OCI-M2 (cell line): ENCODE data around the gene TLX2.
A peak's percentile ranks its signal among the peaks of the same experiment; 100 is the strongest.

Source experiments
- DNase-seq: peaks from one replicate; lab custom pipeline; 2025; ENCODE audit not compliant: unreplicated experiment; lab: John Stamatoyannopoulos, UW

Gene TLX2

DNA sequence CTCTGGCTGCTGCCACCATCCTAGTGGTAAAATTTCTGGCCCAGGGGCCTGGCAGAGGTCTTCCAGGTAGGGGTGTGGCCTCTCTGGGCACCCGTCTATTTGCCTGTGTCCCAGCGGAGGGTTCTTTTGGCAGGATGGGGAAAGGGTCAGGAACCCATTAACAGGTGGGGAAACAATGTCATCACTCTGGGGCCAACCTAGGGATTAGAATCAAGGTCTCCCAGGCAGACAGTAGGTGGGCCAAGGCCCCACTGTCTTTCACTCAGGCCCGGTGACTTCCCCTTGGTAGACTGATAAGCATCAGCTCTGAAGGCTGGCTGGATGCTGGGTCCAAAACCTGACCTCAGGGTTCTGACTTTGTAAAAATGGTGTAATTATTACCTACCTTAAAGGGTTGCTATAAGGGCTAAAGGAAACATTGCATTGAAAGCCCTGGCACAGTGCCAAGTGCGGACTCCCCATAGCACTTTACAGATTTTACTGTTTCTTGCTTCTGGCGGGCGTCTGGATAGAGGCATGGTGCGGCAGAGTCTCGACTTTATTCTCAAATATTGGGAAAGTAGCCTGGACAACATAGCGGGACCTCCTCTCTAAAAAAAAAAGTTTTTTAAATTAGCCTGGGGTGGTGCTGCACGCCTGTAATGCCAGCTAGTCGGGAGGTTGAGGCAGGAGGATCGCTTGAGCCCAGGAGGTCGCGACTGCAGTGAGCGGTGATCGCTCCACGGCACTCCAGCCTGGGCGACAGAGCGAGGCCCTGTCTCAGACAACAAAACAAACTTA, 17.1 kb upstream of the TLX2 start:
- DNase-seq: no peak

DNA sequence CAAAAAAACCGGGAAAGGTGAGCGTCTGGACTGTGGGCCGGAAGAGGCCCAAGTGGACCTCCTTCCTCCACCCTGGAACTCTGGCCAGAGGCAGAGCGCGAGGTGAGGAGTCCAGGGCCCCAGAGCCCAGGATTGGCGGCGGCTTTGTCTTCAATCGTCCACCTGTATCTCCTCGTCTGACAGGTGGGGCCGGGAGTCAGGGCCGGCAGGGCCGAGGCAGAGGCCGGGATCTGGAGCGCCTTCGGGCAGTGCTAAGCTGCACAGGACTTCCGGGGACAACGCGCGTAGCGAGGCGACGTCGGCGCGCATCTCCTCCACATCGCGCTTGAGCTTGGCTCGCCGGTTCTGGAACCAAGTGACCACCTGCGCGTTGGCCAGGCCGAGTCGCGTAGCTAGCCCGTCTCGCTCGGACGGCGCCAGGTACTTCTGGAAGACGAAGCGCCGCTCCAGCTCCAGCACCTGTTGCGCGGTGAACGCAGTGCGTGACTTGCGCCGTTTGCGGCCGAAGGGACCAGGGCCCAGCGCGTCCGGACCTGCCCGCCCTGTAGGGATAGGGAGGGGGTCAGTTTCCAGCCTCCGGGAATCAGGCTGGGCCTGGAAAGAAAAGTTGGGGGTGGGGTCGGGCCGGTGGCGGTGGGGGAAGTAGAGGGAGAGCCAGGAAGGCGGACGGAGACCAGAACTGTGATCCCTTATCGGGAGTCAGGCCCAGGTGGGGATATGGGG, 16.3 kb upstream of the TLX2 start:
- no peak for DNase-seq

DNA sequence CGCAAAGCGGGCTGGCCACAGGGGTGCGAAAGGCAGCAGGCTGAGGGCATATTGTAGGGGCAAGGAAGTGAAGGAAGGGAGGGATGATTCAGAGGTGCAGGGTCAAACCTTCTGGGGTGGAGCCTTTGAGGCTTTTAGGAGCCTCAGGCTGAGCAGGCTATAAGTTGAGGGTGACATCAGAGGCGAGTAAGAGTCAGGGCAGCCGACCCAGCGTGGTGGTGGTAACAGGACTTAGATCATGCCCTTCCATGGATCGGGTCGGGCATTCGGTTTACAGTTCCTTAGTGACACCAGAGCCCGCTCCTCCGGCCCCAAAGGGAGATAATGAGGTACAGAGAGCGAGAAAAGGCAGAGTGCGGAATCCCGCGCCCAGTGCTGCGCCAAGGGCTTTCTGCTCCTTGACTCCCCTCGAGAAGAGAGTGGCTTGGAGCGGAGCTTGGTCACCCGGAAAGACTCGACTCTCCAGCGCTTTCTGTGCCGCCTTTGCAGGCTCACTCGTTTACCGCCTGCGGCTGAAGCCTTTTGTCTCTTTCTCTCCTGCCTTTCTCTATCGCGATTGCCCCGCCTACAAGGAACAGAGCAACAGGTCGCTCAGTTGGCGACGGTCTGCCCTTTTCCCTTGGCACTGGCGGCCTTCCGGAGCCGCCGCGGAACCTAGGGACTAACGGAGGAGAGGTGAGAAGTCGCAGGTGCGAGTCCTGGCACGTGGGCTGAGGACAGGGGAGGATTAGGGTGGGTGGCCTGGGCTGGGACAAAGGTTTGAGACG, 15.6 kb upstream of the TLX2 start:
- no peak for DNase-seq

DNA sequence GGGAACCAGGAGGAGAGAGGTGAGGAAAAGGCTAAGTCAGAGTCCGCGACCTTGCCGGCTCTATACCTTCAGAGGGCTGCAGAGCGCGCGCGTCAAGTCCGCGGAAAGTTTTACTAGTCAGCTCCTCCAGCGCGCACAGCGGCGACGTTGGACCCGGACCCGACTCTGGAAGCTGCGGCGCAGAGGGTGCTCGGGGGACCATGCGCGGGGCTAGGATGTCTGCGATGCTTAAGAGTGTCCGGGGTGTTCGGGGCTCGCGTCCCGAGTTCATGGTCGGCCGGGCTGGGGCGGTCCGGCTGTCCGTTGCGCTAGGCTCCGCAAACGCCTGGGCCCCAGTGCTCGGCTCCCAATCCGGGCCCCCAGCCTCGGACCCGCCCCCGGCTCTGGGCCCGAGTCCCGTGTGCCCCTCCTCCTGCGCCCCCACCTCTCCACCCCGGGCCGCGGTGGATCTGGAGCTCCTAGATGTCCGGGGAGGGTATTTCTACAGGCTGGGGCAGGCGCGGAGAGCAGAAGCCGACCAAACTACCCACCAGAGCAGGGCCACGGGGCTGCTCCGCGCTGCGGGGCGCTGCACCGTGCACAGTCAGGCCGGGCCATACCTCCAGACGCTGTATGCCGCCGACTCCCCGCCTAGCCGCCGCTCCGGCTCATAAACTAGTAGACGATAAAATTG, 14.8 kb upstream of the TLX2 start, which contains the start of gene LBX2:
Gene LBX2 (minus strand): TSS at position 337 of the 673 bp plus-strand sequence. CDS start 66 bp downstream, at position 271.
- no peak for DNase-seq

DNA sequence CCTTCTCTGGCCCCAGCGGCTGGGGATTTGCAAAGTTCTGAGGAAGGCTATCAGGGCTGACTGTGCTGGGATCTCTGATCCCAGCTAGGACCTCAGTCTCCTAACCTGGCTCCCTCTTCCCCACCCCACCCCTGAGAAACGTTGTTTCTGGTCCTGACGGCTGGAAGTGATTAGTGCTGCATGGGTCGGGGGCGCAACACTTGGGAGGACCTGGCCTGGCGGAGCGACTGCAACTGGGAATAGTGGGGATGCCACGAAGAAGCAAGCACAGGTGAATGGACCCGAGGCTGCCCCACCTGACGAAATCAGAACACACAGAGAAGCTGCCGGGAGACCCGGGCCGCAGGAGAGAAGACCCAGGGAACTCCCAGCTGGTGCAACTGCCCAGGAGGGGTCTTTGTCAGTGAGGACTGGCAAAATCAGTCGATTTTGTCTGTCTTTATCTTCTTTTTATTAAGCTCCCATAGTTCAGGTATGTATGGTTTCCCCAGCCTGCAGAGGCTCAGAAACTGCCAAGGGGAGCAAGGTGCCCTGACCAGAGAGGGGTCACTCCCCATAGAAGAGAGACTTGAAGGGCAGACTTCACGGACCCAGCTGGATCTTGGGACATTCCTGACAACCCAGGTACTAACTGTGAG, 14.2 kb upstream of the TLX2 start:
- no peak for DNase-seq

DNA sequence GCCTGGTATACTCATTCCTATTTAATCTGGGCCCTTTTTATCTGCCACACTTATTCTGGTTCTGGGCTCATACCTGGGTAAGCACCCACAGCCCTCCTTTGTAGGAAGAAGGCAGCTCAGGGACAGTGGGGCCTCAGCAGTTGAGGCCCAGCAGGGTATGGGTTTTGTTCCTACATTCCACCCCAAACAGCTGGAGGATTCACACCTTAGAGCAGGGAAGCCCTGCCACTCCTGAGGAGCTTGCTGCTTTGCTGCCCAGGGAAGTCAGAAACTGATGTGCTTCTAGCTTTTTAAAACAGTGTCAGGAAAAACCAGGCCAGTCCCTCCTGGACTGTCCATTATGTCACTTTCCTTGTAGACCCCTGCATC, 13.7 kb upstream of the TLX2 start:
- no peak for DNase-seq

DNA sequence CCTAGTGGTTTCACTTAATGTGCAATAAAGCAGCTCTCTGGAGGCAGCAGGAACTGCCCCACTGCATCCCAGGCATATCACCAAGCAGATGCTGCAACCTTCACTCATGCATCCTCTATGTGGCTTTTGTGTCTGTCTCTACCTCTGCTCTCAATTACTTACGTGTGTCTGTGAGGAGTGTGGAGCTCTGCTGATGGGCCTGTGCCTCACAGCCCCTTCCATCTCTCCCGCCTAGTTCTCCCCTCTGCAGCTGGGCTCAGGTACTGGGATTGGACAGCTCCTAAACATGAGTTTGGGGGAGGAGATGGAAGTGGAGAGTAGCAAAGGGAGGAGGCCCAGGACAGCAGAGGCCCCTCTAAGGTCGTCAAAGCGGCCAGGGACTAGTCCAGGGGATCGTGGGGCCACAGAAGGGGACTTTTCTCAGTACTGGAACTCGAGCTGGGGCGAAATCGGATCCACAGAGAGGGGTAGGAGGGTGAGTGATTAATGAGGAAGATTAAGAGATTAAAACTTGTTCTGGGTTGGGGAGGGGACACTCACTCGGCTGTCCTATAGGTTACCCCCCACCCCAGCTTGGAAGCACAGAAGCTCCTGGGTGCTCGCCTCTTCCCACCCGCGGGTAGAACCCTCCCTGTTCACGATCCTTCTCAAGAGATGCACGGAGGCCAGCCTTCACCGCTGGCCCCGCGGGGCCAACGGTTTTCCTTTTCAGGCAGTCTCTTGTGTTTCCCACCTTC, 12.7 kb upstream of the TLX2 start:
- DNase-seq: no peak

DNA sequence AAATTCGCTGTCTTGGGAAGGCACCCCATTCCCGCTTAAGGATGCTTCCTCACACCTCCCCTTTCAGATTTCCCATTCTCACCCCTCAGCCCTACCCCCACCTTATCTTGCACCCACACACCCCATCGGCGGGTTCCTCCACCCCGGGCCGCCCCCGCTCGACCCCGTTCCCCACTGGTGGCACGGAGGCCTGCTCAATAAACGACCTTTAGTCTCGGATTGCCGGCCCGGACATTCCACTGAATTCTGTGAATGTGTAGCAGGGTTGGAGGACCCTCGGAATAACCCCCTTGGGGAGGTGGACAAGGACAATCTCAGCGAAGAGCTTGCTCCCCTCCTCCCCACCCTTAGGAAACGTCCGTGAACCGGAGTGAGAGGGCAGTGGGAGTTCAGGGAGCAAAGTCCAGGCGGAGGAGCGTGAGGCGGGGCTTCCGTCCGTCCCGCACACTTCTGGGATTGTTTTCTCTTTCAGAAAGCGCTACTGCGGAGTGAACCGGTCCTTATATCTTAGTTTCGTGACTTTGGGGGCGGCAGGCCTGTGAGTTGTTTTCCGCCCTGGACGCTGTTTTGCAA, 12.0 kb upstream of the TLX2 start:
- DNase-seq: no peak

DNA sequence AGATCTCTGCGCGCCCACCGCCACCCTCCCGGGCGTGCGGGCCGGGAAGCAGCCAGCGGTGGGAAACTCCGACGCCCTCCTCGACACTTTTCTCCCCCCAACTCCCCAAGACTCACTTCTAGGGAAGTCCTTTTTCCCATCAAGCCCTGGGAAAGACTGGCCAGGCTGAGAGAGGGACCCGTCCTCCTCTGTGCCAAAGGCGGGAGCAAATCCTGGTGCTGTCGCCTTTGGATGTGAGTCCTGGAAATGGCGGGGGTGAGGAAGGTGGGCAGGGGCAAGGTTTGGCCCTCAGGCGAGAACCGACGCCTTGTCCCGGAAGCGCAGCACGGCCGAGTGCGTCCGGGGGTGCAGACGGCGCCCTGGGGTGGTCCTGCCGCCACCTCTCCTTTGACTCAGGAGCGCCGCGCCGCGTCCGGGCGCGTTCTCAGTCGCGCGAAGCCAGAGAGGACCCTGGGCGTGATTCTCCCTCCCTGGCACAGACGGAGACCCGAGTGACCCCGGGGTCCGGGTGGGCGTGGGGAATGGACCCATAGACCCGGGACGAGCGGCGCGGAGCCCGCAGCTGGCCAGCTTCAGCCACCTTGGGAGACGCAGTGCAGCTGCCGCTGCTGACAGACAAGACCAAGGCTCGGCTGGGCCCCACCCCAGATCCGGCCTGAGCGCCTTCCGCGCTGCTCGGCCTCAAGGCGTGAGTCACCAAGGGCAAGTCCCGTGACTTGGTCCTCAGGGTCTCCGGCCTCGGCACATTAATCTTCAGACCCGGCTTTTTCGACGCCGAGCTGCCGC, 11.3 kb upstream of the TLX2 start:
- DNase-seq: no peak

DNA sequence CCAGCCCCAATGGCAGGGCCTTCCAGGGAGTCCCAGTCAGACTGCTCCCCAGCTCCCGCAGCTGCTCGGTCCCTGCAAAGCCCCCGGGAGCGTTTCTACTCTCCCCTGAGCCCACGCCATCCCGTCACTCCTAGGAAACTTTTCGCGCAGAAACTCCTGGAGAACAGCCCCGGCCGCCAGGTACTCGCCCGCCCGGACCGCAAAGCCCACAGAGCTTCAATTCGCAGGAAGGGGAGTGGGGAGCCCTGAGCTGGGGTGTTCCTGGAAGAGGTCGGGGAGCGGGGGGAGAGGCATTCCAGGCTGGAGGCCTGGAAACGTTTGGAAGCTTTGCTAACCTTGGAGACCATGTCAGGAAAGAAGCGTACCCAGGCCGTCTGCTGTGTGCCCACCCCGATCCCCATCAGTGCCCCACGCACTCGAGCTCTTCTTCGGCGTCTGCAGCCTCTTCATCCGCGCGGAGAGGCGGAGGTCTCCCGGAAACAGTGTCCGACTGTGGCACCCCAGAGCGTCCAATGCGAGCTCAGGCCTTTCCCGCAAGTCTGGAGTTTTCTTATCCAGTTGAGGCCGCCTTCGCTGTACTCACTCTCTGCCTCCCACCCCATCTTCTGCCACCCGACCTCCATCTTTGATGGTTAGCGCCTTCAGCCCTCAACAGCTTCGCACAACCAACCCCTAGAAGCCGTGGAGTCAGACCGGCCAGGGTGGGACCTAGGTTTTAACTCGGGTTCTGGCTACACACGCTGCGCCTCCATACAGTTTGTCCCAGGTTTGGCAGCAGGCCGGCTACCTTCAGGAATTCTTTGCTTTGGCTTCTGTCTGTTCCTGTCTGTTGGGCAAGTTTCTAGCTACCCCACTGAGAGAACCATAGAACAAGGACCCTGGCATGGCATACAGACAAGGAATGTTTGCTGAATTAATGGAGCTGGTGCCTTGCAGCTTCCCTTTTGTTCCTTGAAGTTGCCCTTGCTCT, 10.5 kb upstream of the TLX2 start:
- DNase-seq: no peak

DNA sequence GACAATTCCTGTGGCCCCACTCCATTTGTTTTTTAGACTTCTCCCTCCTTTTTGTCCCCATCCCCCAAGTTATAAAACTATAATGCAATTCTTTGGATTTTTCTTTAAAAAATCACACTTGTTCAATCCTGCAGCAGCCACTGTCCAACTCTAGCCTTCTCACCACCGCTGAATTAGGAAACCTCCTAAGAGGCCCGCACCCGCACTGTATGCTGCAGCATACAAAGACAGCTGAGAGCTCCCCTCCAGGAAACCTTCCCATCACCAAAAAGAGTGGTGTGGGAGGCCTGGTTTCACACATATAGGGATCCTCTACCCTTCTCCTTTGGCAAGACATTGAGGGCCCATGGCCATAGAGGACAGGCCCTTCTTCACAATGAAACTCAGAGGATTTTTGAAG, 9.7 kb upstream of the TLX2 start:
- DNase-seq: no peak

DNA sequence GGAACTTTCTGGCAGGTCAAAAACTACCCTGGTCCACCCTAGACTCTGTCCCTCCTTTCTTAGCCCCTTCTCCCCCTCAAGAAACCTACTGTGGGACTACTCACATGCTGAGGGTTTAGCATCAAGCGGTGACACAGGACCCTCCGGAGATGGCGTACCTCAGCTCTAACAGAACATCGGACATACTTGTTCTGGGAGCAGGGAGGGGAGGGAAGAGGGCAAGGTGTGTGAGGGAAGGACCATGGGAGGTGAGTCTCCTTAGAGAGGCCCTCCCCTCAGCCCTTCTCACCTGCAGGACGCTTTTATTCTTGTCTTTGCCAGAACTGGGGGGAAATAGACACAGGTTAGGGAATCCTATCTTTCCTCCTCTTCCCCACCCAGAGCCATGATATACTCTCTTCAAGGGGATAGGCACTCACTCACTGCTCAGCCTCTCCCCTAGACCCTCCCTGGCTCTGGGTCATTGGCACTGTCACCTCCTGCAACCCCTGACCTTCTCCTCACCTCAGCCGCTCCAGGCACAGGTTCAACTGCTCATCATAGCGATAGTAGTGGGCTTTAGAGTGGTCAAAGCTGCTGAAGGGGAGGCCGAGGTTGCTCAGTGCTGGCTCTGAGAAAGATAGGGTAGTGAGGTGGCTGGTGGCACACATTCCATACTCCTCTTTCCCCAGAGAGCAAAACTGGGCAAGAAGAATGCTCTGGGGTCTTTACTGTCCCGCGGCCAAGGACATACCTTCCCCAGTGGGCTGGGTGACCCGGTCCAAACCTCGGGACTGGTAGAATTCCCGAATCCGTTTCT, 8.6 kb upstream of the TLX2 start:
- DNase-seq: no peak

DNA sequence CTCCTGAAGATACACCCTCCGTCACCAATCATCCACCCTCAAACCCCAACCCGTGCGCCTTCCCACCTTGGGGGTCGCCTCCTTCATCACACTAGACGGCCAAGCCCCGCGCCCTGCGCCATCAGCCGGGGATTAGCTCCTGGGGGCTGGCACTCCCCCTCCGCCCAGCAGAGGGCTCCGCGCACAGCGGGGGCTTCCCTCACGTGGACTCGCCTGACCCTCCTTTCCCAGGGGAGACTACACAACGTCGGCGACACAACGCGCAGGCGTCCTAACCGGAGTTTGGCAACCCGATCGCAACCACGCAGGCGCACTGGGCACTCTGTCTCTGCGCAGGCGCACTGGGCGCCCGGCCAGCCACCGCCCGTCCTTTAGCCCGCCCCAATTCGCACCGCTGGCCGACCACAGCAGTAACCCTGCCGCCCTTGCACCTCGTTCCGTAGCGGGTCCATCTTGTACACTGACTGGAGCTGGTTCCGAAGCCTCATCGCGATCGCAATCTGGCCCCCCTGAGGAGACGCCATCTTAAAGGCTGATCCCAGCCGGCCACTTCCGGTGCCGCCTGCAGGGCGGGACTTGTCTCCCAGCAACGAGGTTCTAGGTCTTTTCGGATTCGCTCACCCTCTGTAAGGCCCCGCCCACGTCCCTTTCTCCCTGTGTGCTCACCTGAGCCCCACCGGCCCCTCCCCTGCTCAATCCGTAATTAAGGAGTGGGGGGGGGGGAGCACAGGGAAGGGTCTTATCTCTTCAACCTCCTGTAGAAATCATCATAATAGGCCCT, 6.9 kb upstream of the TLX2 start, which contains the start of gene PCGF1:
Gene PCGF1 (minus strand): TSS at position 551 of the 781 bp plus-strand sequence. CDS start 27 bp downstream, at position 524.
- peak; percentile 70 for DNase-seq

DNA sequence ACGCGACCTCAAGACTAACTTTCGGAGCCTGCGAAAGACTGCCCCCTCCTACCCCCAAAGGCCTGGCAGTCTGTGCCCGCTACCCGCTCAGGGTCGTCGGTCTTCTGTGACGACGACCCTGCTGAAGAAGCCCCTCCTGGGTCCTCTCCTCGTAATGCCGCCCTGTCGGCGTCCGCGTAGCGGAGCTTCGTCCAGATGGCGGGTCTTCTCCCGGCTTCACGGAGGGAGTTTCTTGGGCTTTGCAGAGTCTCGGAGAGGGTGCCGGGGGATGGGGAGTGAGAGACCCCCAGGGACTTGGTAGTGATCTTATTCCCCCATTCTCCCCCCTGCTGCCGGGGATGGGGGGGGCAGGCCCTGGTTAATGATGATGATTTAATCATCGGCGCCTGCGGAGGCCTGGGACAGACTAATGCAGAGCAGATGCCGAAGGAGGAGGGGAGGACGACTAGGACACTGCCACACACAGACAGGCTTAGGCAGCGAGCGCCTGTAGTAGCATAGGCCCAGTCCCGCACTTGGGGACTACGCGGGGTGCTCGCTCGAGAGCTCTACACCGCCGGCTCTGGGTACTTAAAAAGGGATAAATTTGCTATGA, 6.2 kb upstream of the TLX2 start:
- DNase-seq: no peak

DNA sequence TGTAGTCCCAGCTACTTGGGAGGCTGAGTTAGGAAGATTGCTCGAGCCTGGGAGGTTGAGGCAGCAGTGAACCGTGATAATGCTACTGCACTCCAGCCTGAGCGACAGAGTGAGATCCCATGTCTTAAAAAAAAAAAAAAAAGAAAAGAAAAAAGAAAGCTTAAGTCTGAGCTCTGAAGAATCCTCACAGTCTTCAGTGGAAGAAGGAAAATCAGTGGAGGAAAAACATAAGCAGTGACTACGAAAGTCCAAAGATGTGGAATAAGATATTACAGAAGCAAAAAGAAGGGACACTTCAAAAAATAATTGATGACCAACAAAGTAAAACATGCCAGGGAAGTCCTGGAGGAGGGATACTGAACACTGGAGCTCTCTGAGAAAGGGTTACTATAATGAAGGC, 4.0 kb upstream of the TLX2 start:
- DNase-seq: no peak
